Lung (tissue), 12 donors: ENCODE results near the gene ESPN. TPM values are rescaled to one million over a fixed set of nuclear protein-coding genes. Genes with fewer than 3 reads are reported as not detected.

Source experiments
- ATAC-seq: fragments of 200-7000 bp; cut with Tn5 transposase; one replicate; pipeline ENCODE4 v1.9.1; 2020; ENCODE audit warnings: moderate number of reproducible peaks; ENCODE audit not compliant: insufficient read depth, low FRiP score
- DNase-seq, 3 donors: peaks; one replicate each; pipeline ENCODE4 v3.0.0-alpha.2; 2013 to 2017
- H3K27ac ChIP-seq, 2 donors: one replicate each; pipeline ENCODE4 v1.5.1; 2013; ENCODE audit warnings: mild to moderate bottlenecking in 2 of 2, moderate library complexity in 2 of 2, control low read depth in 1 of 2, inconsistent platforms in 1 of 2, low read depth in 1 of 2, low read length in 1 of 2
- H3K27me3 ChIP-seq, 3 donors: one replicate each; pipeline ENCODE4 v1.5.1; 2013; ENCODE audit warnings: low read length in 2 of 3; ENCODE audit not compliant: control insufficient read depth in 3 of 3, insufficient read depth in 3 of 3
- H3K36me3 ChIP-seq, 4 donors: one replicate each; pipeline ENCODE4 v1.5.1; 2013; ENCODE audit warnings: low read length in 4 of 4, mild to moderate bottlenecking in 1 of 4, moderate library complexity in 1 of 4; ENCODE audit not compliant: control insufficient read depth in 4 of 4, insufficient read depth in 4 of 4
- H3K4me1 ChIP-seq, 5 donors: one replicate each; pipeline ENCODE4 v1.5.1; 2013; ENCODE audit warnings: low read length in 5 of 5, mild to moderate bottlenecking in 2 of 5, moderate library complexity in 1 of 5; ENCODE audit not compliant: control insufficient read depth in 5 of 5, insufficient read depth in 5 of 5
- H3K4me3 ChIP-seq: one replicate; pipeline ENCODE4 v1.5.1; 2013; ENCODE audit warnings: mild to moderate bottlenecking, control low read depth, moderate library complexity
- H3K9ac ChIP-seq, 2 donors: one replicate each; pipeline ENCODE4 v1.5.1; 2013; ENCODE audit warnings: low read length in 2 of 2, control low read depth in 1 of 2; ENCODE audit not compliant: insufficient read depth in 1 of 2
- H3K9me3 ChIP-seq, 4 donors: one replicate each; pipeline ENCODE4 v1.5.1; 2013; ENCODE audit warnings: low read length in 3 of 4, mild to moderate bottlenecking in 1 of 4, moderate library complexity in 1 of 4; ENCODE audit not compliant: control insufficient read depth in 4 of 4, insufficient read depth in 3 of 4
- CTCF ChIP-seq: IDR thresholded peaks from 2 replicates; pipeline ENCODE4 v1.5.1; 2012; ENCODE audit warnings: mild to moderate bottlenecking; ENCODE audit errors: control extremely low read depth, extremely low read depth
- WGBS, 2 donors: extraction: QIAGEN DNeasy Blood & Tissue Kit; methylation state at CpG; one replicate each; pipeline ENCODE4 v1.1.7; 2013; 5-methylcytosine and 5-hydroxymethylcytosine counted together
- polyA plus RNA-seq, 2 donors: library from polyadenylated mRNA; stranded (reverse); fragments of 200-250 nt; gene quantifications; one replicate each; pipeline ENCODE4 v1.2.1, GENCODE V29; 2013
- total RNA-seq, 2 donors: library from RNA; depleted of rRNA in 1 of 2; stranded (reverse); fragments of >200 nt in 1 of 2; gene quantifications; one replicate each; pipeline ENCODE4 v1.2.1, GENCODE V29; 2014 to 2021
- donor health status: control.
- donor health status: control.
- donor health status: Bipolar disorder and iron deficiency.
- donor health status: healthy.
- donor health status: DM: yes; HTN: yes; CAD: no.

The ESPN gene
- total and polyA plus RNA-seq, 4 donors = 2.1 to 20.8 (median 7.4) TPM

DNA sequence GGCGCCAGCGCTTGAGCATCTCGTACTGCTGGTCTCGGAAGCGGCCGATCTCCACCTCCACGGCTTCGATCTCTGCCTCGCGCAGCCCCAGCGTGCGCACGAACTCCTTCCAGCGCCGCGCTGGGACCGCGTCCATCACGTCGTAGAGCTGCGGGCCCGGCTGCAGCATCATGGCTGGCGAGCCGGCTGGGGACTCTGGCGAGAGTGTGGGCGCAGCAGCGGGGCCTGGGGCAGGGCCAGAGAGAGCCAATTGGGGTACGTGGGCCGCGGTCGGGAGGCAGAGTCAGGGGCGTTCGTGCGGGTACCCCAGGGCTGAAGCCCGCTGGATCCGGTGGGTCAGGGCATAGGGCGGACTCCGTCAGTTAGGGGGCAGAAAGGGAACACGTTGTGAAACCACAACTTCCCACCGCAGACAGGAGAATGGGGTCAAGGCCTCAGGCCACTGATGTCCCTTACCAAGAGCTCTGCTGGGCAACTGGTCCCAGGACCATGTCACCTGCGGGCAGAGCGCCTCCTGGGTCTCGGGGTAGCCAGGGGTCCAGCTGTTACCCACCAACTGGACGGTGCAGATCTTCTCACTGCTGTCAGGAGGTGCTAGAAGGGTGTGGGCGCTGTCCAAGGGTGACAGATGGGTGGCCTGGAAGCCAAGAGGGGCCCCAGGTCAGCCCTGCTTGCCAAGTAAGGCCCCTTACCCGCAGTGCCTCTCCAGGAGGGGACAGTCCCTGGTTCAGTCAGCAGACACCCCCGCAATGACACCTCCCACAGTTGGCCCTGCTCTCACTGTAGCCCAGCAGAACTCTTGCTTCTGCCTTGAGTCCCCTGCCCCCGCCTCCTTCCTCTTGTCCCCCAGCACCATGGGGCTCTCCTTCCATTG lies 37.2 kb downstream of the ESPN start:
- whole genome bisulfite sequencing, 2 donors = 89 to 92% methylated on average over 48 of the region's 48 CpGs
- Histone ChIP-seq H3K27ac (no peak overlapping the region), H3K27me3 (peaks cover 0 to 11% (median 7%) of the 10 kb centered on the region in 3 donors), H3K36me3 (peaks cover 0 to 7% (median 4%) of the 10 kb centered on the region in 4 donors), H3K4me3 (no peak overlapping the region), H3K9me3 (peaks cover 0 to 3% (median 0%) of the 10 kb centered on the region in 4 donors), H3K4me1 (peaks cover 0 to 20% (median 0%) of the 10 kb centered on the region in 5 donors), H3K9ac (no peak overlapping the region)
- ATAC-seq = no peak
- no peak for DNase-seq
- TF ChIP-seq CTCF = no peak

DNA sequence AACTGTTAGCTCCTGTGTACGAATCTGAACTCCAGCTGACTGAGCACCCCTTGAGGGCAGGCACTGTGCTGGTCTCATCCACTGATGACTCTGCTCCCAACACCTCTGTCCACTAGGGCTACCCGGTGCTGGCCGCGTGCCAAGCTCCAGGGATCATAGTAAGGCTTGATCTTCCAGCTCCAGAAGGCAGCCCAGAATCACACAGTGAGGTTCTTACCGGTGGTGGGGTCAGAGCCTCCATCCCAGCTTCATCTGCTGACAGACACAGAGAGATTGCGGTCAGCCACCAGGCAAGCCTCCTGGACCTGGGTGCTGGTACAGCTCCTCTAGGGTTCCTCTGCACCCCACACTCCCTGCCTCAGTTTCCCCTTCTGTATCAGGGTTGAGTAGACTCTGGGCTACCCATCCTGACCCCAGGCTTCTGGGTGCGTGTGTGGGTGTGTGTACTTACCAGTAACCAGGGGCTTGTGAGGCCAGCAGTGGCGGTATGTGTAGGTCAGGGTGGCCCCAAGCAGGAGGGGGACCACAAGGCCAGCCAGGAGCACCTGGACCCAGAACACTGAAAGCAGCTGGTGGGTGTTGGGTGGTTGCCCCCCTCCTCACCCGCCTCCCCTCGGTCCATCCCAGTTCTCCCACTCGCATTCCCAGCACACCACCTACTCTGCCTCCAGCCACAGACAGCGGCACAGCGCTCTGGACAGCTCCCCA lies 38.0 kb downstream of the ESPN start:
- H3K36me3 ChIP-seq = peaks cover 0 to 7% (median 4%) of the 10 kb centered on the region in 4 donors
- peaks cover 0 to 20% (median 0%) of the 10 kb centered on the region in 5 donors for H3K4me1 ChIP-seq
- no peak overlapping the region for H3K4me3 ChIP-seq
- H3K9me3 ChIP-seq = peaks cover 0 to 3% (median 0%) of the 10 kb centered on the region in 4 donors
- no peak for ATAC-seq
- no peak for TF ChIP-seq CTCF
- H3K27me3 ChIP-seq = peaks cover 0 to 5% (median 0%) of the 10 kb centered on the region in 3 donors
- no peak overlapping the region for H3K27ac ChIP-seq
- DNase-seq = no peak
- no peak overlapping the region for H3K9ac ChIP-seq
- 90 to 93% methylated on average over 13 of the region's 13 CpGs for WGBS, 2 donors

- 88 to 100% methylated on average over 1 of the region's 1 CpG for WGBS, 2 donors
- peaks cover 0 to 3% (median 0%) of the 10 kb centered on the region in 4 donors for H3K9me3 ChIP-seq
- no peak overlapping the region for H3K4me3 ChIP-seq
- H3K4me1 ChIP-seq = peaks cover 0 to 20% (median 0%) of the 10 kb centered on the region in 5 donors
- DNase-seq = no peak
- no peak for ATAC-seq
- no peak overlapping the region for H3K27ac ChIP-seq
- peaks cover 0 to 5% (median 0%) of the 10 kb centered on the region in 3 donors for H3K27me3 ChIP-seq
- no peak for TF ChIP-seq CTCF
- H3K36me3 ChIP-seq = peaks cover 0 to 7% (median 4%) of the 10 kb centered on the region in 4 donors
- H3K9ac ChIP-seq = no peak overlapping the region
Observed at GRCh38 chr1:6463120-6463412, 38.5 kb downstream of the ESPN start.
